NCI-H128 (cell line): ENCODE measurements around the gene NOSTRIN.
"Not testable (repeated sequence)": the region's sequence is repeated elsewhere in the genome, so short reads cannot be mapped to it uniquely, and the experiment has no call there.

Experiments
- DNase-seq: peaks from one replicate; lab custom pipeline; 2025; ENCODE audit not compliant: unreplicated experiment; lab: John Stamatoyannopoulos, UW

NOSTRIN gene

DNA sequence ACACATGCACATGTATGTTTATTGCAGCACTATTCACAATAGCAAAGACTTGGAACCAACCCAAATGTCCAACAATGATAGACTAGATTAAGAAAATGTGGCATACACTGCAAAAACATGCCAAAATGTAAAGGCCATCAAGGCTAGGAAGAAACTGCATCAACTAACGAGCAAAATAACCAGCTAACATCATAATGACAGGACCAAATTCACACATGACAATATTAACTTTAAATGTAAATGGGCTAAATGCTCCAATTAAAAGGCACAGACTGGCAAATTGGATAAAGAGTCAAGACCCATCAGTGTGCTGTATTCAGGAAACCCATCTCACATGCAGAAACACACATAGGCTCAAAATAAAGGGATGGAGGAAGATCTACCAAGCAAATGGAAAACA lies 64.7 kb downstream of the NOSTRIN start:
- not testable (repeated sequence) for DNase-seq

DNA sequence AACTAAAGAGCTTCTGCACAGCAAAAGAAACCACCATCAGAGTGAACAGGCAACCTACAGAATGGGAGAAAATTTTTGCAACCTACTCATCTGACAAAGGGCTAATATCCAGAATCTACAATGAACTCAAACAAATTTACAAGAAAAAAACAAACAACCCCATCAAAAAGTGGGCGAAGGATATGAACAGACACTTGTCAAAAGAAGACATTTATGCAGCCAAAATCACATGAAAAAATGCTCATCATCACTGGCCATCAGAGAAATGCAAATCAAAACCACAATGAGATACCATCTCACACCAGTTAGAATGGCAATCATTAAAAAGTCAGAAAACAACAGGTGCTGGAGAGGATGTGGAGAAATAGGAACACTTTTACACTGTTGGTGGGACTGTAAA lies 67.9 kb downstream of the NOSTRIN start:
- not testable (repeated sequence) for DNase-seq

DNA sequence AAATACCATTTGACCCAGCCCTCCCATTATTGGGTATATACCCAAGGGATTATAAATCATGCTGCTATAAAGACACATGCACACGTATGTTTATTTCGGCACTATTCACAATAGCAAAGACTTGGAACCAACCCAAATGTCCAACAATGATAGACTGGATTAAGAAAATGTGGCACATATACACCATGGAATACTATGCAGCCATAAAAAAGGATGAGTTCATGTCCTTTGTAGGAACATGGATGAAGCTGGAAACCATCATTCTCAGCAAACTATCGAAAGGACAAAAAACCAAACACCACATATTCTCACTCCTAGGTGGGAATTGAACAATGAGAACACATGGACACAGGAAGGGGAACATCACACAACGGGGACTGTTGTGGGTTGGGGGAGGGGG lies 68.4 kb downstream of the NOSTRIN start:
- not testable (repeated sequence) for DNase-seq

DNA sequence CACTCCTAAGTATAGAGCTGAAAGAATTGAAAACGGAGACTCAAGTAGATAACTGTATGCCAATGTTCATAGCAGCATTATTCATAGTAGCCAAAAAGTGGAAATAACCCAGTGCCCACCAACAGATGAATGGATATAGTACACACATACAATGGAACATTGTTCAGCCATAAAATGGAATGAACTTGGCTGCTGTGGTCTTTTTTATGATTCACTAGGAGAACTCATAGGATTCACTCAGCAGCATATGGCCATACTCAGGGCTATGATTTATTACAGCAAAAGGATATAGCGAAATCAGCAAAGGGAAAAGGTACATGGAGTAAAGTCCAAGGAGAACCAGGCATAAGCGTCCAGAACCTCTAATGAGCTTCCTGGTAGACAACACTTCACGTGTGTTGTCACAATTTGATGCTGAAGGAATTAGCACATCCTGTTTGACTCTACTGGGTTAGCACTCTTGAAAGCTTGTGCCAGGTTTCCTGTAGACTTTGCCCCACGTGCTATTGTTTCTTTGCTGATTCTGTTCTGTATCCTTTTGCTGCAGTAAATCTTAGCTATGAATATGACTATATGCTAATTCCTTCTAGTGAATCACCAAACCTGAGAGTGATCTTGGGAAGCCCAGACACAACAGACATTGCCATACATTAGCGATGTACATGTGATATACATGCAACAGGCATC lies 72.1 kb downstream of the NOSTRIN start:
- no peak for DNase-seq

DNA sequence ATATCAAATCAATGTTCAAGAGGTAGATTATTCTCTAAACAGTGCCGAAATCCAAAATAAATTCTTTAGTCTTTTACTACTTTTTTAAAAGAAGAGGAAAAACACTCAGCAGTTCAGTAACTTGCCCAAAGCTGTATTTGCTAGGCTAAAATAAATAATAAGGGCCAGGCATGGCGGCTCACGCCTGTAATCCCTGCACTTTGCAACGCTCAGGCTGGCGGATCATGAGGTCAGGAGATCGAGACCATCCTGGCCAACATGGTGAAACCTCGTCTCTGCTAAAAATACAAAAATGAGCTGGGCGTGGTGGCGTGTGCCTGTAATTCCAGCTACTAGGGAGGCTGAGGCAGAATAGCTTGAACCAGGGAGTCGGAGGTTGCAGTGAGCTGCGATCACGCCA lies 79.7 kb downstream of the NOSTRIN start:
- not testable (repeated sequence) for DNase-seq

DNA sequence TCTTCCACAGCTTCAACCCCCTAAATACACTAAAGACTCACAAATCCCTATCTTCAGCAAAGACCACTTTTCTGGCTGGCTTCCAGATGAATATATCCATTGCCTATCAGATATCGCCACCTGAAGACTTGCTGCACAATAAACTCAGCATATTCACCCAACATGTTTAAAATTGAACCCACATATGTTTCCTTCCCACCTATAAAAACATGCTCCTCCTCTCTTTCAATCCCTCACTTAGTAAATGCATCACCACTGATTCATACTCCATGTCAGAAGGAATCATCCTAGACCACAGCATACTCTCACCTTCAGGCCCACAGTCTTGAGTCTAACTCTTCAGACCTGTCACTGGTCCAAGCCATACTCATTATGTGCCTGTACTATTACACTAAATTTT lies 82.5 kb downstream of the NOSTRIN start:
- DNase-seq, result no peak

DNA sequence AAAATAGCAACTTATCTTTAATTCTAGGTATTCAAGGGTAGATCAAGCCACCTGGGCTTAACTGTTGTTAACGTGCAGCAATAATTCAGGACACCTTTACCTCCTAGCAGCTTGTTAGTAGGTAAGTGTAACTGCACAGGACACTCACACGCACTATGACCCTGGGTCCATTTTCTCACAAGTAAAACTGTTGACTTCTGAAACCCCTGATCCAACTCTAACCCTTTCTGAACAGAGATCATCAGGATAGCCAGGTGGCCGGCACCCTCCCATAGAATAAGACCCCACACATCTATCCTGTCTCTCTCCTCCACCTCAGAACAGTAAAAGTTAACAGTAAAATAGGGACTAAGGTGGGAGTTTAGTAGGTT lies 87.2 kb downstream of the NOSTRIN start:
- DNase-seq, result no peak

DNA sequence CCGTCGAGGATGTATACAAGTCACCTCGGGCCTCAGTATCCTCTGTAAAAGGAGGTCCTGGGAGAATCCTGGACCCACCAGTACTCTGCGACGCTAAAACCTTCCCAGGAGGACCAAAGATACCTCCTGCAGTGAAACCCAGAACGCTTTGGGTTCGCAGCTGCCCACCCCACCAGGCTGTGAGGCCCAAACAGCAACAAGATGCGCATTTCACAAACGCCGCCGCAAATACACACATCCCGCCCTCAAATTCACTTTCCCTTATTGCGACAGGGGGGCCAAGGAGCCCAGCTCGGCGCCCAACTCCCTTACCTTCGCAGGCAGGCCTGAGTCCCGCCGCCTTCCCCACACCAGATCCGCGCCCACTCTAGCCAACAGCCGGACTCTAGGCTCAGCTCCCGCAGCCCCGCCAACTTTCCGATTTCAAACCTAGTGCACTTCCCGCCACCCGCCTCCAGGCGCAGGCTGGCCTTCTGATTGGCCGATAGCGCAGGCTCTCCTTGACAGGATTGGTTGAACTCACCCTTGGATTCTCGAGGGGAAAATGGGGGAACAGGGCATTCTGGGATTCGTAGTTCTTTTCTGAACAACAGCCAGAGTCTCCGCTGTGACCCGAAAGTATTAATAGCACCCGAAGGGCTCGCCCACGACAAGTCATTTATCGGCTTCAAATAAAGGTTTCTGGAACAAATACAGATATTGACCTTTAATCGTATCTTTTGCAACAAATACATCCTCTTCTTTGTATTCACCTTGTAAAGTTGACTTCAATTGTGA lies 87.8 kb downstream of the NOSTRIN start, which contains the start of gene SPC25:
Gene SPC25, minus strand, starts transcription at position 425 of the 777 bp plus-strand sequence. CDS start 911 bp downstream, outside the sequence.
- DNase-seq, result peak; percentile 76

DNA sequence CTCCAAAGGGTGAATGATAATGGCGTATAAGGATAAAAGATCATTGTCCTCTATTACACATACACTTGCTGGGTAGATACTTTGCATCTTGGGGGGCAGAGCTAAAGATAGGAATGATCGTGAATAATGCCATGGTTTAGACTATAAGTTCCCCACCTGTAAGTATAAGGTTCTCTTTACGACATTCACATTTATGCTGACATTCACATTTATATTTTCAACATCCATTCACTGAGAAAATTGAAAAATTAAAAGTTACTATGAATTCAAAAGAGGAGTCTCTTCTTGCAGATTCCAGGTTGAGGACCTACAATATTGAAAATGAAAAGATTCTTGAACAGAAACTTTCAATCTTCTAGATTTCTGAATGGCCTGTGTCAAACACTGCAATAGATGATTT lies 89.9 kb downstream of the NOSTRIN start:
- no peak for DNase-seq

DNA sequence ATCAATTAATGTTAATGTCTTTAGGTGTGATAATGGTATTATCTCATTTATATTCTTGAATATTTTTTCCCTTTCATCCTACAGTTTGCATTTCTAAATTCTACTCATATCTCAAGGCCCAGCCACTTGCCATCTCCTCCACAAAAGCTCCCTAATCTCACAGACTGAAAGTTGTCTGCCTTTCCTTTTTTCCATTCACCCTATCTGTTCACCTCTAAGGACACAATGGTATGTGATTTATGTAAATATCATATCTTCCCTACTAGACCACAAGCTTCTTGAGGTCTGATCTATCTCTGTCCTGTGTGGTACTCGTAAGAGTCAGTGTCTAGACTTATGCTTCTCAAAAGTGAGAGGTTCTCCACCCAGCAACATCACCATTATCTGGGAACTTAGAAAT lies 91.7 kb downstream of the NOSTRIN start:
- no peak for DNase-seq

DNA sequence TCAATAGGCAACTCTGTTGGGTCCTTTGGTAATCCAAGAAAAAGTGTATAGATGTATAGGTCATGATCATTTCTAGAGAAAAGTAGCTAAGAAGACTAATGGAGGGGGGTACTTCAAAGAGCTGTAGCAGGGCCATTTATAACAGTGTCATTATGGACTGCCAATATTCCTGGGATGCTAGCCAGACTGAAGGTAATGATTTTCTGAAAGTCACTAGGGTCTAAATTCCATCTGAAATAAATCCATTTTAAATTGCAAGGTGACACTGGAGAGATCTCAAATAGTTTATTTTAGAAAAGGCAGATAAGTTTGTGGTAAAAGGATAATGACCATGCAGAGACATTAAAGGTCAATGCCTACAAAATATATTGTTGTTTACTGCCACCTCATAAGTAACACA lies 92.3 kb downstream of the NOSTRIN start:
- DNase-seq, result no peak

DNA sequence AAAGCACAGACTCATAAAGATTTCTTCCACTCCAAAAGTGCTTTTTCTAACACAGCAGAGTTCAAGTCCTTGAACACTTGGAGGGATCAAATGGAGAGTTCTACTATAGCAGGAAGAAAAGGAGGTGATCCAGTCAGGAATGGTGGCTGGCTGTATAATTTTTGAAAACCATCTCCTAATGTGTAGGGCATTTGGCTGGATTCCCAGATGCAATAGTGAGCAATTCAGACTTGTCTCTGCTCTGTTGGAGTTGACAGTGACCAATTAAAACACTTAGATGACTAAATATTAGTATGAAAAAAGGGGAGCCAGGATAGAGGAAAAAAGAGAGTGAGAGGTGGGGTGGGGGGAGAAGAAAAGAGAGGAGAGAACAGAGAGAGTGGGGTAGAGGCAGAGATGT lies 93.3 kb downstream of the NOSTRIN start:
- DNase-seq, result no peak

DNA sequence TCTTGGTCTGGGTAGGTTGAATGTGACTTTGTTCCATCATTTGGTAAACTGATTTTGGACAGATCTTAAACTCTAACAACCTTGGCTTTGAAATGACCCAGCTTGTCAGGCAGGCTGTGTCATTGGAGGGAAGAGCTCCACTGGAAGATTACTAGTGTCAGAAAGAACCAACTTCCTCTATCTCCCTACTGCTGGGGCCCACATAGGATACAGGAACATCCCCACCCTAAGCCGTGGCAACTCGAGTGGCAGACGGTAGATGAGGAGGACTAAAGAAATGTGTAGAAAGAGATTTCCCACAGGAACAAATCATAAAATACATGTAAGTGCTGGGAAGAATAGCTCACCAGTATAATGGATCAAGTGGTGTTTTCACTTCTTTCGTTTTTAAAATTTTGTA lies 94.3 kb downstream of the NOSTRIN start:
- DNase-seq, result no peak

DNA sequence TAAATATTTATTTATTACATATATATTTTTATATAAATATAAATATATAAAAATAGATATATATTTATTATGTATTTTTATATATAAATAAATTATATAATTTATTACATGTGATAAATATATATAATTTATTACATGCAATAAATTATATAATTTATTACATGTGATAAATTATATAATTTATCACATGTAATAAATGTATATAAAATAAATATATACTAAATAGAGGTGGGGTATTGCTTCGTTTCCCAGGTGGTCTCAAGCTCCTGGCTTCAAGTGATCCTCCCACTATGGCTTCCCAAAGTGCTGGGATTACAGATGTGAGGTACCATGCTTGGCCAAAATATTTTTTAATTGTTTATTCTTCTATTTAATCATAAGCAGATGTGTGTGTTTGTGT lies 95.0 kb downstream of the NOSTRIN start:
- DNase-seq, result no peak

DNA sequence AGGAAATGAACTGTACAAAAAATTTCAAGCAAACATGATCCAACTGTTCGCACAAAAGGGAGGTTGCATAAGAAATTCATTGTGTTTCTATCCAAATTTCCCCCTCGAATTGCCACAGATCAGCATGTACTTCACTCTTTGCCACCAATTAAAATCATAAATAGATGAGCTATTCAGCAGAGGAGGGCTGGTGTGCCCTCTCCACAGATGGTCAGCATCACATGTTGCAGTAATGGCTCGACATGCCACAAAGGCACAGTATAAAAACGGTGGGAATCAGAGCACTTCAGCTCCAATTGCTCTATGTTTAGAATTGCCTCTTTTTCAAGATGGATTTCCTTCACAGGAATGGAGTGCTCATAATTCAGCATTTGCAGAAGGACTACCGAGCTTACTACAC lies 98.6 kb downstream of the NOSTRIN start, which contains the start of gene G6PC2:
Gene G6PC2, plus strand, starts transcription at position 289 of the 400 bp plus-strand sequence. Its CDS starts 41 bp downstream, at position 330.
- DNase-seq, result no peak

DNA sequence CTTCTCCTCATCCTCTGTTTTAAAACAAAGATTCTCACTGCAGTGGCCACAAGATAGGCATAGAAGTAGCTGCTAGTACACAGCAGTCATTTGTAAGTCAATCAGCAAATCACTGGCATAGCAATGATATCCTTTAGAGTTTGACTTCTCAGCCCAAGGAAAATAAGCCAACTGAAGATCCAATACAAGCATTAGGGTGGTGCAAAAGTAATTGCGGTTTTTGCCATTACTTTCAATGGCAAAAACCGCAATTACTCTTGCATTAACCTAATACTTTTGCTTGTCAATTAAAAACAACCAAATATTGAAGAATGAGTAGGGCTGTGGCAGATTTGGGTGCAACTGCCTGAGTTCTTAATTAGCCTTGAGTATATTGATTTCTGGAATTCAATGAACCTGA lies 101.5 kb downstream of the NOSTRIN start:
- no peak for DNase-seq

DNA sequence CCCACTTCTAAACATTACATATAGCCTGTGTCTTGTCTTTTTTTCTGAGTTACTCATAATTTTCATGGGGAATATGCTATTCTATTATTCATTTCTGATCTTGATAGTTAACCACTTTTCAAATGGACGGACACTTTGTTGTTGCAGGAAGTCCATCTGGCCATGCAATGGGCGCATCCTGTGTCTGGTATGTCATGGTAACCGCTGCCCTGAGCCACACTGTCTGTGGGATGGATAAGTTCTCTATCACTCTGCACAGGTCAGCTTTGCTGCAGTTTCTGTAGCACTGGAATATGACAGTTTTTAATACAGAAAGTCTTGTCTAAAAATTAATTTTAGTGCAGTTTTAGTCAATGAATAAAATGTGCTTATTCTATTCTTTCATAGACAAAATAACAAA lies 101.9 kb downstream of the NOSTRIN start:
- DNase-seq, result no peak

DNA sequence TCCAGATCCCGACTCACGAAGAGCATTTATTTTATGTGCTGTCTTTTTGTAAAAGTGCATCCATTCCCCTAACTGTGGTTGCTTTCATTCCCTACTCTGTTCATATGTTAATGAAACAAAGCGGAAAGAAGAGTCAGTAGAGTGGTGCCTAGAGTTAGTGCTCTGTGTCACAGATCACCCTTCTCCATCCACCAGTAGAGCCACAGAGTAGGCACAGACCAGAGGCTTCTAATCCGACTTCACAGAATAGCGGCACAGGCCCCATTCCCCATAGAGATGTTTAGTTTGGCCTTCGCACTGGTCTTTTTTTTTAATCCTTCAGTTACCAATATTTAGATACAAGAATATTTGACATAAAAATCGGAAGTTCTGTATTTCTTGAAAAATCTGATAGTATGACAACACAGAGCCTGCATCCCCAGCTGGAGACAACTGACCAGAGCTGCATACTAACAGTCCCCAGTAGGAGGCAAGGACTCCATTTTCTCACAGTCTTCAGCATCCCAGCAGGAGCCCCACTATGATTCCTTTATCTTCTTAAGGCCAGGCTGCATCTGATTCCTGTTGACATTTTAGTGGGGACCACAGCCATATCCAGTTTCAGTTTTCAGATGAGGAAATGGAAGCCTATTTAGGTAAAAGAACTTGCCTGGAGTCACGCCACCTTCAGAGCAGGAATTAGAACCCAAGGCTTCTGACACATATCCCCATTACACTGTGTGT lies 105.7 kb downstream of the NOSTRIN start:
- no peak for DNase-seq

DNA sequence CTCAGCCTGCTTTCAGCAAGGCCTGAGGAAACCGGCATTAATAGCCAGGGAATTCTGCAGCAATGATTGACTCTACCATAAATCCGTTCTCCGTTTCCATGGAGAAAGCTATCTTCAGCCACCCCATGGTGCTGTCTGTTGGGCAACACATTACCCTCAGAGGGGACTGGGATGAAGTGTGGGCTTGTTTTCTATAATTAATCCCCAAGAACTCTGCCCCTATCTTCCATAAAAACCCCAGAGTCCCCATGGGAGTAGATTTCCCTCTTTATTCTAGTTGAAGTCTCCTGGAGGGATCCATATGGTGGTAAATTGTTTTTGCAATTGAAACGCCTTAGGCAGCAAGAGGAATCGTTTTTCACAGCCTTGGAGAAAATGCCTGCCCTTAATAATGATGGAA lies 107.9 kb downstream of the NOSTRIN start:
- DNase-seq, result no peak

DNA sequence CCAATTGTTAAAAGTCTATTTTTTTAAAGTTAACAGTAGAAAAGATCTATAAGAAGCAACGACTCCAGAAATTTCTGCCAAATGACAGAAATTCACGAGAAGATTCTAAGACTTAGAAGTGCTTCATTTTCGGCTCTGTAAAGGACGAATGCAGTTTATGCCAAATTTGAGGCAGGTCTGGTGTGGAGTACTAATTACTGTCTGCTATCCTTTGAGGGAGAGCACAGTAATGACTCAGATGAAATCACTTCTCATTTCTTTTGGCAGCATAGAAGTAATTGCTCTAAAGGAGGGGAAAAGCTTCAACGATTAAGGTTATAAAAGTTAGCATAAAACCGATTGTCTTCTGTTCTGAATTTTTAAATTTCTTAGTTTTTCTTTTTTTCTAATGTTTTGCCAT lies 110.0 kb downstream of the NOSTRIN start:
- DNase-seq, result no peak

DNA sequence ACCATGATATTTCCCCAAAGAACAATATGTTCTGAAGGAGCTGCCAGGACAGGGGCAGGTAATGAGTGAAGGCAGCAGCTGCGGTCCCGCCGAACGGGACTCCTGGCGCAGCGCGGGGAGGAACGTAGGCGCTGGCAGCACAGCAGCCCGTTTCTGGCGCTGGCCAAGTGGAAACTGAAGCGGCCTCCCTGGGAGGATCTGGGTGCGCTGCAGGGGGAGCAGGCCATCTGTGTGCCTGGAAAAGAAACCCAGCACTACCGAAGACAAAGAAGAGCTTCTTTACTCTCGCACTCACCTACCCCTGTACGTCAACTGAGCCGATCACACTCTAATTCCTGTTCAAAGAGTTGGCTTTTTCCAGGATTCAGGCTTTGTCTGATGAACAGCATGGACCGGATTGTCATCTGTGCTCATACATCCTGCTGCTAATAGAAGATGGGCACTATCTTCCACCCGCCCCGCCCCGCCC lies 110.5 kb downstream of the NOSTRIN start:
- DNase-seq, result no peak

DNA sequence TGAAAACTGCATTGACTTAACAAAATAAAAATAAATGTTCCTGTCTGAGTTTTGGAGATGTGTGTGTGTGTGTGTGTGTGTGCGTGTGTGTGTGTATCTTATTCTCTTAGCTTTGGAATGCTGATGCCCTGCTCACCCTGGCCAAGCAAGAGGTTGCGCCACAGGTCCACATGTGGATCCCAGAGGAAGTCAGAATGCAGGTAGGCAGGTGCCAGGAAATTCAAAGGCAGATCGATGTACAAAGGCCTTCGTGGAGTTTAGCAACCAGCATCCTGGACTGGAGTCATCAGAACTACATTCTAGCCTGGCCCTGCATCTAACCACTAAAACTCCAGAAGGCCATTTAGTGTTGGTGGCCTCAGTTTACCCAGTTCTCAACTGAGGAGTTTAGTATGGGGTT lies 111.1 kb downstream of the NOSTRIN start:
- no peak for DNase-seq
